Activated T-helper 1 cell treated with anti-CD3 and anti-CD28 coated beads, Interleukin-2, amount 50 U/mL, for 16 hours (primary cell): ENCODE data around the gene FSD1.

Experiments
- DNase-seq, 2 donors: peaks; one replicate each; pipeline ENCODE4 v3.0.0-alpha.2; 2020; ENCODE audit warnings: low read depth in 1 of 2, low spot score in 1 of 2

The FSD1 gene

GRCh38 chr19:4362101-4362828, 57.9 kb downstream of the FSD1 start:
- no peak for DNase-seq

GRCh38 chr19:4362831-4363545, 58.6 kb downstream of the FSD1 start:
- DNase-seq = no peak

GRCh38 chr19:4363571-4364304, 59.3 kb downstream of the FSD1 start:
- no peak for DNase-seq

GRCh38 chr19:4365341-4365740, 60.9 kb downstream of the FSD1 start:
- no peak for DNase-seq

DNA sequence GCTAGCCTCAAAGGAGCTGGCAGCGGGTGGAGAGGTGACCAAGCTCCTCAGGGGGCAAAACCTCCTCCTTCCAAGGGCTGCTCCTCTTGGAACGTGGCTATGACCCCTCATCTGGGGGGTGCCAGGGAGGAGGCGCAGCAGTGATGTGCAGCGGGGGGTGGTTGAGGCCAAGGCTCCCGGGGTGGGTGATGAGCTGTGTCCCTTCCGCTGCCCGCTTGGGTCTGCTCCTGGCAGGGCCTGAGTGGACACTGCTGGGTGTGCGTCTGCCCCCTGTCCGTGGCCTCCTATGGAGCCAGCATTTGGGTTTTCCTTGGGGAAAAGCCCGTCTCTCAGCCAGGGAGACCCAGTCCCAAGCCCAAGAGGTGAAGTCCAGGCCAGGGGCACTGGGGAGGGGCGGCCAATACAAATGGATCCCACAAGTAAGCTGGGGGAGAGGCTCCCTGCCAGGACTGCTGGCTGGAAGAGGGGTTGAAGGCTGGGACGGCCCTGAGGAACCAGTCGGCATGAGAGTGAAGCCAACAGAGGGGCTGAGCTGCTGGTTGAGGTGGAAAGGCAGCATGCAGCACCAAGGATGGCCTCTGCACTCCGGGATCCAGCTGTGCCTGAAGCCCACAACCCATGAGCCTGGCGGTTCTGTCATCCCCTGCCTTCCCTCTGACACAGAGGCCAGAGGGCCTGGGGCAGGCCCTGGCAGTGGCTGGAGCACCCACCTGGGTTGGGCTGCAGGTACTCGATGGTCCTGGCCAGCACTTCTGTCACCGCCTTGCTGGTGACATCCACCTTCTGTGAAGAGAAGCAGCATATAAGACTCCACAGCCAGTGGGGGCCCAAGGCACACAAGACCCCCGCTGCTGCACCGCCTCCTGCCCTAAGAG, 61.6 kb downstream of the FSD1 start:
- no peak for DNase-seq

GRCh38 chr19:4366666-4367335, 62.4 kb downstream of the FSD1 start:
- DNase-seq = no peak

DNA sequence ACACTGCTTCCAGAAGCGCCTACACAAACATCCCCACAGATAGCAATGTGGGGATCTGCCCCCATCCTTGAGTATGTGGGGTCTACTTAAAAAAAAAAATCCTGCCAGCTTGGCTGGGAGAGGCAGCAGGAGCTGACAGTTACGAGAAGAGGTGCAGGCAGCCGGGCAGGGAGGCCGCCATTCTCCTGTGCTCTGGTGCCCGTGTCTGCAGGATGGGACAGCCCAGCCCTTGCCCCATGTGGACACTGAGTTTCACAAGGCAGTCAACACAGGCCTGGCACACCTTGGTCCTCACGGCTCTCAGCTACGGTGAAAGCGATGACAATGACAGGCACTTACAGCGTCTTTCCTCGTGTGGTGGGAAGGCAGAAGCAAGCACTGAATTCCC, 62.9 kb downstream of the FSD1 start:
- DNase-seq = no peak

DNA sequence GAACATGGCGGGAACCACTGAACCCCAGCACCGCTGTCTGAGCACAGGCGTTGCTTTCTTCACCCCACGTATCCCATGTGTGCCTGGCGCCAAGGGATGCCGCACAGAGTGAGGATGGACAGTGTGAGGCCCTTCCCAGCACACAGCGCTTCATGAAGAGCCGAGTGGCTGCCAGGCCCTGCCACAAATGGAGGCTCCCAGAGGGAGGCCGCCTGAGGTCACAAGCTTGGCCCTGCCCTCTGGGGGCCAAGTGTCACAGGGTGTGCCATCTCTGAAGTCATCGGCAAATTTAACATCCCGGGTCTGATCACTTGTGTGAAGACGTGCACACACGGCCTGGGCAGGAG, 63.4 kb downstream of the FSD1 start:
- DNase-seq = no peak

GRCh38 chr19:4368128-4368820, 63.9 kb downstream of the FSD1 start:
- DNase-seq = no peak

DNA sequence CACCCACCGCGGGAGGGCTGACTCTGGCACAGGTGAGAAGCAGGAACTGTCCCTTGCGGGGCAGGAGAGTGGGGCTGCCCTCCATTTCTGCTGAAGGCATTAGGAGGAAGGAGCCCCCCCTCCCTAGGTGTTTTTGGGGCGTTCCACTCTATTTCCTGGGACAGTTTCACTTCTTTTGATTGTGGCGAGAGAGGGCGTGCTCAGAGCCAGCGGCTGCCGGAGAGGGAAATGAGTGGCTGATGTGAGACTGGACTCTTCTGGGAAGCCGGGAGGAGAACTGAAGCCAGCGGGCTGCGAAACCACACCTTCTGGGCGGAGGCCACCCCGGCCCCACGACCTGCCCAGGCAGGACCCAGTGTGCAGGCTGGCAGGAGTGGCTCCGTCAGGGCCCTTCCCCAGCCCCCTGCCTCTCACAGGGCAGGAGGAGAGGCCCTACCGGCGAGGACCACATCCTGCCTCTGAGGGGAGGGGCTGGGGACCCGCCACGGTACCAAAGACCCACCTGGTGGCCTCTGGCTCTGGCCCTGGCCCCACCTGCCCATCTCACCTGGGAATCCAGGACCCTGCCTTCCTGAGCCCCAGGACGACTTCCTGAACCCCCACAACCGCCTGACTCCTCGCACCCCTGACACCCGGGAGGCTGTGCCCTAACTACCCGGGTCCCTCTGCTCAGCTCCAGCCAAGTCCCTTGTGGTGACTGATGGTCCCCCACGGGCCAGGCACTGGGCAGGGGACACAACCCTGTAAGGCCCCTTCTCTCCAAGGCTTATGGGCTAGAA, 64.9 kb downstream of the FSD1 start:
- DNase-seq = peak; percentile 32 to 44

- DNase-seq = peak; percentile 51 to 69
Measured at GRCh38 chr19:4369888-4370260, 65.5 kb downstream of the FSD1 start.

DNA sequence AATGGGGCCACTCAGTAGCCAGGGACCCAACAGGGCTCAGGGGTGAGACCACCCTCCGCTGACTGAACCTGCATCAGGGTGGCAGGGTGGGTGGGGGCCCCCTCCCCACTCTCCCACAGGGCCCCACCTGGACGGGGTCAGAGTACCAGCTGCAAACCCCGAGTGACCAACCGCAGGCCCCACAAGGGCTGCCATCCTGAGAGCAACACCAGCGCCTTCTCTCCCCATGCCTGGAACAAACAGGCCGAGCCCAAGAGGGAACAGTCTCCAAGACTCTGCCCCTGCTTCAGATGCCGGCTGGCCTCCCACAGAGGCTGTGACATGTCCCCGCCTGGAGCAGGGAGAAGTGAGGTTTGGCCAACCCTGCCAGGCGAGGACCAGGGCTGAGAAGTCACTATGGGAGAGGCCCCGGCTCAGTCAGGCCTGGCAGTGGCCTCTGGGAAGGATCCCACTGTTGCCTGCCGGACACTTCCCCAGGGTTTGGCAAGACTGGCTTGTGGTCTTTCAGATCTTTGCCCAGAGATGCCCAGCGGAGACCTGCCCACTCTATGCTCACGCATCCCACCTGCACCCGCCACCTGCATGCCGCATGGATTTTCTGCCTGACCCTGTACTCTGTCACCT, 66.1 kb downstream of the FSD1 start:
- no peak for DNase-seq

DNA sequence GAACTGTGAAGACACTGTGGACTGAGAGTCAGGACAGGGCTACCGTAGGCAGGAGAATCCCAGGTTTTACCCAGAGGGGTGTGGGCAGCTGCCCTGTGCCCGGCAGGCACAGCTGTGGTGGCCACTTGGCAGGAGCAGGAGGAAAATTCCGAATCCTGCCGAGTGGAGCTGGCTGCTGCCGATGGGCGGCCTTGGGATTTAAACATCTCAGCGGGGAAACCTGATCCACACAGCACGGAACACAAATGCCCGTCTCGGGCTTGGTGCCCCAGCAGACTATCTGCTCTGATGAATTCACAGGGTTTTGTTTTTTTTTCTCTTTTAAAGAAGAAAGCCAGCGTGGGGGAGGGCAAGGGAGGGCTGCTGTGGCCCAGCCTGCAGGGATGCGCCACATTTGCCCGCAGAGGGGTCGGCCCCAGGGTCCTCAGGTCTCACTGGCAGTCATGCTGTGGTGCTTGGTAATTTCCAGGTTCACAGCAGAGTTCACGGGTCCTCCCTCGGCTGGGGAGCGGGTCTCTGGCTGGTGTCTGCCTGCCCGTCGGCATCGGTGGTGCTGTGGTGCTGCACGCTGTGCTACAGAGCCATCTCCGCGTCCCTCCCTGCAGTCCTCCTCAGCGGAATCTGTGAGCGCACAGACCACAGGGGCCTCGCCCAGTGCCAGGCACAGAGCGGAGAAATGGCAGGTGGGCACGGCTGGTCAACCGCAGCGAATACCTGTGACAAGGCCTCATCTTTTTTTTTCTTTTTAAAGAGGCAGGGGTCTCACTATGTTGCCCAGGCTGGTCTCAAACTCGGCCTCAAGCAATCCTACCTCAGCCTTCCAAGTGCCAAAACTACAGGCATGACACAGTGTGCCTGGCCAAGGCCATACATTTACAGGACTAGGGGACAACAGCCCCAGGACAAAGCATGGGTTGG, 67.1 kb downstream of the FSD1 start:
- DNase-seq = no peak

GRCh38 chr19:4372165-4373012, 68.0 kb downstream of the FSD1 start:
- DNase-seq = no peak

DNA sequence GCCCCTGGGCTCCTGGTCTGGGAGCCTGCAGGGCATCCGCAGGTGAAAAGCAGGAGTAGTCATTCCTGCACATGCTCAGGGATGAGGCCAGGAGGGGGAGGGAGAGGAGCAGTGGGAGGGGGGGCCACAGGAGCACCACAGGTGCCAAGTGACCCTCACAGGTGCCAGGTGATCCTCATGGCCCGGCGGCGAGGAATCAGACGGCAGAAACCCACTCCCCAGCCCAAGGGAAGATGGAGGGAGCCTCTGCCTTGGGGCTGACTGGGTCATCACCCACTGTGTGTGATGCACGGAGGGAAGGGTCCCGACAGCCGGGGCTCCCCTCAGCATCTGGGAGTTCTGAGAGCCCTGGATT, 68.6 kb downstream of the FSD1 start:
- no peak for DNase-seq
